GM12873 (cell line): ENCODE measurements around the gene OPALIN.

Experiments
- CTCF ChIP-seq: IDR thresholded peaks from 2 replicates; pipeline ENCODE4 v1.5.1; 2012; ENCODE audit warnings: low read depth, mild to moderate bottlenecking, moderate library complexity, low read length, control low read depth; ENCODE audit not compliant: insufficient read depth; ENCODE audit errors: missing control alignments

Gene OPALIN

DNA sequence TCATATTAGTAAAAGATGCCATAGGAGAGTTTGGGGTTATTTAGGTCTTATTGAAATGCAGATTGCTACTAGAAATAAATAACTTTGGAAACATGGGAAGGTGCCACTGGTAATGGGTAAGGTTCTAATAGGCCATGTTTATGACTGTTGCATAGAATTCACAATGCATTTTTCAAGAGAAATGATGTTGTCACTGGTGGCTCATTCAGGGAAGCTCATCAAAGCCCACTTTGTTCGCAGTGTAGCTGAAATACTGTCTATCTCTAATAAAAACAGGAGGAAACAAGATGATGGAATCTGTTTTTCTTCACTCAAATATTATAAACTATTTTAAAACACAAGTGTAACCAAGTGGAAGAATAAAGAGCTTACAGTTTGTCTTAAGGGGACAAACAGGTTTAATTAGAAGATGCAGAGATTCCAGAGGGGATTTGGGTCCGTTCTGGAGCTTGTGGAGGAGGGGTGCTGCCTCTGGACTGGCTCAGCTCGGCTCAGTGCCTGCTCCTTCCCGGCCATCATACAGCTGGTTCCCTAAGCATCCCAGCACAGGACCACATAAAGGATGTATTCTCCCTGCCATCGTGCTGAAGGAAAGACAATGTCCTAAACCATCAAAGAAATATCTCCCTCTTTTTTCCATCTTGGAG lies 20.4 kb downstream of the OPALIN start:
- TF ChIP-seq CTCF = no peak

GRCh38 chr10:96337106-96337505 lies 21.7 kb downstream of the OPALIN start:
- no peak for TF ChIP-seq CTCF

DNA sequence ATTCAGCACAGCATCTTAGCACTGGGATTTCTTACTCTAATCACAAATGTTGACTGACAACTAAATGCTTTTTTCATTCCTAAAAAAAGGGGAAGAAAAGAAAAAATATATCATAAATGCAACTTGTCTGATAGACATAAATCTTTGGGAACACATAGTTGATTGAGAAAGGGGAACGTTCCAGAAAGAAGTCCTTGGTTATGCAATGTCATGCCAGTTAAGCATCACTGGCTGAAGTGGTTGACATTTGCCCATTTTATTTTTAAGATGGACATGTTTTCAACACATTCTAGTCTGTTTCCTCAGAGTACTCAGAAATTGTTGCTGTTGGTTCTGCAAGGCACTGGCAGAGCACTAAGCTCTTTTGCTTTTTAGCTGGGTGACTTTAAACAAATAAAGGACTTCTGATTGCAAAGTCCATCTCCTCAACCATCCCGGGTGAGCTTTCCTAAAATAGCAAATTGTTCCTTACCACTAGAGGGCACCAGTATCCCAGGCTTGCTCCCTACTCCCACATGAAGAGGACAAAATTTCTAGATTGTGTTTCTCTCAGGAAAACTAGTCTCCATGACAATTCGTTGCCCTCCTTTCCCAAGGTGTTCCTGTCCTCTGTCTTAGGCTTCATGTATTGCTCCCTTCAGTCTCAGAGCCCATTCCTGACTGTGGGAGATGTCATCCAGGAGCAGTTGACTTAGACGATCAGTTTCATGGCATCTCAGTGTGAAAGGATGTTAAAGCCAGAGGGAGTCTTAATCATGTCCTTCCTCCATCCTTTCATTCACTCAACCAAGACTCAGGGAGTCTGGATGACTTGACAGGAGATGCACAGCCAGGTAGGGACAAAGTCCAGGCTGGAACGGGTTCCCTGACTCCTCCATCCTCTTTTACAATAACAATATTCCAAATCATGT lies 23.9 kb downstream of the OPALIN start:
- peak; percentile 76 for TF ChIP-seq CTCF

- TF ChIP-seq CTCF = no peak
Observed at GRCh38 chr10:96333101-96333500, 25.7 kb downstream of the OPALIN start.

DNA sequence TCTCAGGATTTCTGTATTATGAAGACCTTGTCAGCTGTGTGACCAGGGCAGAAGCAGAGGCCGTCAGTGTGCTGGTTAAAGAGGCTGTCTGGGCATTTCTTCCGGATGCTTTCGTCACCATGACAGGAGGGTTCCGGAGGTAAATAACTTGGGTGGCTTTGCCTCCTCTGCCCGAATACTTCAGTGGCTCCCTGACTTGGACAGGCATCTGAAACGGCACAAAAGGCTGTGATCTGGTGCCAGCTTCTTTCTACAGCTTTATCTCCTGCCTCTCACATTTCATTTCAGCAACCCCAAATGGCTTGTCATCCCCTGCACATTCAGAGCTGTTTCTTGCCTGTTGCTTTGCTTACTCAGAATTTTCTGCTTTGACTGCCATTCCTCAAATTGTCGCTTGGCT lies 31.3 kb downstream of the OPALIN start:
- no peak for TF ChIP-seq CTCF

DNA sequence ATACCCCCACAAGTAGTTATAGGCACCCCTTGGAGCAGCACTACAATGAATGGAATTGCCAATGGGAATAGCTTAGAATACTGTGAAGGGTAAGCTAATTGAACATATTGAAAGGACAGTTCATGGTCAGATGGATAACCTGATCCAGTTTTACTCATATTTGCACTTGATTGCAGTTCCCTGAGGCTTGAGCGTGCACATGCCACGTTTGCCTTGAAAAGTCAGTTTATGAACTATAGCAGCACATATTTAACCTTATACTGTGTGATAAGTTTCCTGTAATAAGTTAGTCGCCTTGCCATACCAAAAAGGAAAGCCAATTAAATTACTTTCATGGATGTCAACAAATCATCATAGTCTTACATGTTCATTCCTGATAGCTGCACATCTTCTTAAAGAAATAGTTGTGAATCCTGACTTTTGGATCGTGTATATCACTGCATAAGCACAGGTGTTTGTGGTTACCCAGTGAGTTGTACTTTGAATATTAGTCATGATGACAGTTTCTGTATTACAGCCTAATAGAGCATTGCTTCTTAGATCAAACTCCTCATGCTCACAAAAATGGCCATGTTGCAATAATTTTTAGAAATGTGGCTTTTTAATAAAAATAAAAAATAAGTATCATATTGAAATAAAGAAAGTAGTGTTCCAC lies 33.0 kb downstream of the OPALIN start:
- no peak for TF ChIP-seq CTCF

DNA sequence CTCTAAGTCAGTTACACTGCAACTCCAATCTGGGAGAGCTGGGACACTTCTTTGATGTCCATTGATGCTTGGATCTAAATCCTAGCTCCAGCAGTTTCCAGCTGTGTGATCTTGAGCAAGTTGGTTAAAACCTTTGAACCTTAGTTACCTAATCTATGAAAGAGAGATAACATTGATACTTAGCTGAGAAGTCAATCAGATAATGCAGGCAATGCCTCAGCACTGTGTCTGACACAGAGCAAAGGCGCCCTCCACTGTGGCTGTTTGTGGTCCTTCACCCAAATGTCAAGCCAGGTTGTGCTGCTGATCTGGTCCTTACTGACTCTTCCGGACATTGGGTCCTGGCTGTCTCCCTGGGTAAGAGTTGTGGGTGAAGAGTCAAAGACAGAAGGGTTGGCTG lies 34.4 kb downstream of the OPALIN start:
- TF ChIP-seq CTCF = no peak
